ENCODE results near the gene POLE. TPM values are rescaled to one million over a fixed set of nuclear protein-coding genes. Genes with fewer than 3 reads are reported as not detected.

The POLE gene
- total and polyA plus RNA-seq, 9 of the 15 experiments (the other 6 are each of a cell fraction or from before 2014, with no cell fraction given) = 2.4 to 154 (median 49.6) TPM

DNA sequence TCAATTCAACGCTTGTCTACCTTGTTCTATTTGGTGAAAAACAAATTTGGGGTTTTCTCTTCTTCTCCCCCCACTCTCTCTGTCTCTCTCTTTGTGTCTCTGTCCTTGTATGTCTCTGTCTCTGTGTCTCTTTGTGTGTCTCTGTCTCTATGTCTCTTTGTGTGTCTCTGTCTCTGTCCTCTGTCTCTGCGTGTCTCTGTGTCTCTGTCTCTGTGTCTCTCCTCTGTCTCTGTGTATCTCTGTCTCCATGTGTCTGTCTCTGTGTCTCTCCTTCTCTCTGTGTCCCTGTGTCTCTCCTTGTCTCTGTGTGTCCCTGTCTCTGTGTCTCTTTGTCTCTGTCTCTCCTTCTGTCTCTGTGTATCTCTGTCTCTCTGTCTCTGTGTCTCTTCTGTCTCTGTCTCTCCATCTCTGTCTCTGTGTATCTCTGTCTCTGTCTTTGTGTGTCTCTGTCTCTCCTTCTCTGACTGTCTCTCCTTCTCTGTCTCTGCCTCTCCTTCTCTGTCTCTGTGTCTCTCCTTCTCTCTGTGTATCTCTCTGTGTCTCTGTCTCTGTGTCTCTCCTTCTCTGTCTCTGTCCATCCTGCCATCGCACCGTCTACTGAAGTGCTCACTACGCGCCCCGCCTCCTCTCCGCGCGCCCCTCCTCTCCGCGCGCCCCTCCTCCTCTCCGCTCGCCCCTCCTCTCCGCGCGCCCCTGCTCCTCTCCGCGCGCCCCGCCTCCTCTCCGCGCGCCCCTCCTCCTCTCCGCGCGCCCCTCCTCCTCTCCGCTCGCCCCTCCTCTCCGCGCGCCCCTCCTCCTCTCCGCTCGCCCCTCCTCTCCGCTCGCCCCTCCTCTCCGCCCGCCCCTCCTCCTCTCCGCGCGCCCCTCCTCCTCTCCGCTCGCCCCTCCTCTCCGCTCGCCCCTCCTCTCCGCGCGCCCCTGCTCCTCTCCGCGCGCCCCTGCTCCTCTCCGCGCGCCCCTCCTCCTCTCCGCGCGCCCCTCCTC lies 89.5 kb downstream of the POLE start (continued):
- TF ChIP-seq, protein P1, sequence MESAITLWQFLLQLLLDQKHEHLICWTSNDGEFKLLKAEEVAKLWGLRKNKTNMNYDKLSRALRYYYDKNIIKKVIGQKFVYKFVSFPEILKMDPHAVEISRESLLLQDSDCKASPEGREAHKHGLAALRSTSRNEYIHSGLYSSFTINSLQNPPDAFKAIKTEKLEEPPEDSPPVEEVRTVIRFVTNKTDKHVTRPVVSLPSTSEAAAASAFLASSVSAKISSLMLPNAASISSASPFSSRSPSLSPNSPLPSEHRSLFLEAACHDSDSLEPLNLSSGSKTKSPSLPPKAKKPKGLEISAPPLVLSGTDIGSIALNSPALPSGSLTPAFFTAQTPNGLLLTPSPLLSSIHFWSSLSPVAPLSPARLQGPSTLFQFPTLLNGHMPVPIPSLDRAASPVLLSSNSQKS (CRISPR knock-in tag; IDR thresholded peaks at IDR 0.05) = no peak
- TF ChIP-seq HNRNPUL1 (IDR thresholded peaks at IDR 0.05; ENCODE audit: low read length) (no peak), MCM5 (IDR thresholded peaks at IDR 0.05; ENCODE audit: low read depth) (no peak), U2AF2 (optimal IDR thresholded peaks at IDR 0.05; ENCODE audit: low read depth, low read length) (no peak), POU5F1 (IDR thresholded peaks at IDR 0.05; ENCODE audit: borderline replicate concordance, low read depth, low read length, partially characterized antibody) (no peak), BRCA1 (IDR thresholded peaks at IDR 0.05) (no peak), BRCA1 (CRISPR knock-in tag; IDR thresholded peaks at IDR 0.05) (no peak), ZNF778 (CRISPR knock-in tag; IDR thresholded peaks at IDR 0.05) (no peak), HNRNPLL (IDR thresholded peaks at IDR 0.05; ENCODE audit: low read depth, low read length, poor library complexity, severe bottlenecking) (no peak), SPI1 (IDR thresholded peaks at IDR 0.05; ENCODE audit: borderline replicate concordance, low read depth, low read length) (no peak), HCFC1 (IDR thresholded peaks at IDR 0.05; ENCODE audit: low read depth, low read length) (no peak), TCF7 (IDR thresholded peaks at IDR 0.05; ENCODE audit: borderline replicate concordance) (no peak), MXI1 (IDR thresholded peaks at IDR 0.05; ENCODE audit: low read depth, low read length) (no peak), MAZ (CRISPR knock-in tag; conservative IDR thresholded peaks at IDR 0.05 in 1 of 2, IDR thresholded peaks at IDR 0.05 in 1 of 2) (no peak), CCNT2 (IDR thresholded peaks at IDR 0.05; ENCODE audit: borderline replicate concordance, extremely low read depth, insufficient read length, low read depth, low read length) (no peak)
